HFF-Myc (cell line): ENCODE data around the gene NUP93.

Experiments used
- DNase-seq: peaks from one replicate; pipeline ENCODE4 v3.0.0-alpha.2; 2011; ENCODE audit warnings: low read depth; ENCODE audit errors: extremely low read depth
- H3K4me3 ChIP-seq: replicated peaks from 2 replicates; pipeline ENCODE4 v1.5.1; 2011; ENCODE audit warnings: low read depth, mild to moderate bottlenecking, control low read depth, low read length
- CTCF ChIP-seq: IDR thresholded peaks from 2 replicates; pipeline ENCODE4 v1.5.1; 2012; ENCODE audit warnings: mild to moderate bottlenecking, low read depth, low read length, control low read depth; ENCODE audit errors: missing control alignments

The NUP93 gene

DNA sequence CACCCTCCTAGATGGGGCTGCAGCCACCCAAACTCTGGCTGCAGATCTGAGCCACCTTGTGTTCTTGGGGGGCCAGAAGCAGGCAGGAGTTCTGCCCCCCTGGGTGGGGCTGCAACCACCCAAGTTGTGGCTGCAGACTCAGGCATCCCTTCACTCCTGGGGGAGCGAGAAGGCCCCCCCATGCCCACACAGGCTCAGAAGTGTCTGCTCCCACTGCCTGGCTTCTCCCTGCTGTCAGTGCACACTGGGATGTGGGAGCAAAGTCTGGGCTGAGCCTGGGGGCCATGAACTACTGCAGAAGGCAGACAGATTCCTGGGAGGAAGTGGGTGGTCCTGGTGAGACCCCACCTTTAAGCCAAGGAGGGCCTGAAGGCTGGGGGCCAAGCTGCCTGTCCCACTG, 34.7 kb upstream of the NUP93 start:
- DNase-seq = no peak
- TF ChIP-seq CTCF = no peak
- no peak overlapping the region for H3K4me3 ChIP-seq

DNA sequence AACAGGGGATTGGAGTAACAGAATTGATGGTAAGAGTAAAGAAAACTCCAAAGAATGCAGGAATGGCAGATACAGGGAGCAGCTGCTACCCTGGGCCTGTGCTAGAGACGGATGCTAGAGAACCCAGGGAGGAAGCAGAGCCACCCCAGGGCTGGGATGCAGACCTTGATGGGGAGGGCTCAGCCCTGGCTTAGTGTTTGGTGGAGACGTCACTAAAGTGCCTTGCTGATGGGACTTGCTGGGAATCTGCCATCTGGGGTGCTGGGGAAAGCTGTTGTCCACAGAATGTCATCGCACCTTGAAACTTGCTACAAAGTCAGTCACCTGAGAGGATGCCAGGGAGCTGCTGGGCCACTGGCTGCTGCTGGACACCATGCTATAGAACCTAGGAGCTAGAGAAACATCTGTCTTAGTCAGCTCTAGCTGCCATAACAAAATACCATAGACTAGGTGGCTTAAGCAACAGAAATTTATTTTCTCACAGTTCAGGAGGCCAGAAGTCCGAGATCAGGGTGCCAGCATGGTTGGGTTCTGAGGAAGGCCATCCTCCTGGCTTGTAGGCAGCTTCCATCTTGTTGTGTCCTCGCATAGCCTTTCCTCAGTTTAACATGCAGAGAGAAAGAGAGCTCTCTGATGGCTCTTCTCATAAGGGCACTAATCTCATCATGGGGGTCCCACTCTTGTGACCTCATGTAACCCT, 32.3 kb upstream of the NUP93 start:
- TF ChIP-seq CTCF = no peak
- DNase-seq = no peak
- no peak overlapping the region for H3K4me3 ChIP-seq

- no peak overlapping the region for H3K4me3 ChIP-seq
- no peak for DNase-seq
- no peak for TF ChIP-seq CTCF
These were observed 29.7 kb upstream of the NUP93 start for GRCh38 chr16:56700195-56700594.

DNA sequence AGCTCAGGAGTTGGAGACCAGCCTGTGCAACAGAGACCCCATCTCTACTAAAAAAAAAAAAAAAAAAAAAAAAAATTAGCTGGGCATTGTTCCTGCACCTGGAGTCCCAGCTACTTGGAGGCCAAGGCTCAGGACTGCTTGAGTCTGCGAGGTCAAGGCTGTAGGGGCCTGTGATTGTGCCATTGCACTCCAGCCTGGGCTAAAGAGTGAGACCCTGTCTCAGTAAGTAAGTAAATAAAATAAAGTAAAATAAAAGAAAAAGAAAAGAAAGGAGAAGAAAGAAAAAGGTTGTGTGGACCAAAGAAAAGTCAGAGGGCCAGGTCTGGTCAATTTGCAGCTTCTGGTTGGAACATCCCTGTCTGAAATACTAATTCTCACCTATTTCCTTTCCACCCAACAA, 29.3 kb upstream of the NUP93 start:
- no peak for DNase-seq
- H3K4me3 ChIP-seq = no peak overlapping the region
- TF ChIP-seq CTCF = no peak

GRCh38 chr16:56701534-56701933, 28.4 kb upstream of the NUP93 start:
- no peak overlapping the region for H3K4me3 ChIP-seq
- DNase-seq = no peak
- TF ChIP-seq CTCF = no peak

- no peak for DNase-seq
- no peak for TF ChIP-seq CTCF
These were observed 27.1 kb upstream of the NUP93 start for GRCh38 chr16:56702836-56703235.

More at GRCh38 chr16:56702836-56703235, 27.1 kb upstream of the NUP93 start:
- no peak overlapping the region for H3K4me3 ChIP-seq
